ENCODE results near the gene CLK4.

CLK4 gene

DNA sequence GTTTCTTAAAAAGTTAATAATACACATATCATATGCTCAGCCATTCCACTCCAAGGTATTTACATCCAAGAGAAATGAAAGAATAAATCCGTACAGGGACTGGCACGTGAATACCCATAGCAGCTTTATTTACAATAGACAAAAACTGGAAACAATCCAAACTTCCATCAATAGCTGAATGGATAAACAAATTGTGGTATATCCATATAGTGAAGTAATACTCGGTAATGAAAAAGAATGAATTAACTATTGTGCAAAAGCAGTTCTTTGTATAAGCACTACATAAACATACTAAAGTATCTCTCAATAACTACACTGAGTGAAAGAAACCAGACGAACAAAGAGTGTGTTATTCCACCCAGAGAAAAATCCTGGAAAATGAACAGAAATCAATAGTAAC lies 54.2 kb downstream of the CLK4 start:
- H3K4me3 ChIP-seq (ENCODE audit: low read depth, low read length) = no peak overlapping the region
- no peak for TF ChIP-seq CTCF (IDR thresholded peaks at IDR 0.05; ENCODE audit: low read depth, low read length, missing control alignments)
- no peak for DNase-seq (ENCODE audit: low read depth)

GRCh38 chr5:178569485-178569884 lies 57.4 kb downstream of the CLK4 start:
- H3K4me3 ChIP-seq (ENCODE audit: low read depth, low read length) = no peak overlapping the region
- no peak for DNase-seq (ENCODE audit: low read depth)
- no peak for TF ChIP-seq CTCF (IDR thresholded peaks at IDR 0.05; ENCODE audit: low read depth, low read length, missing control alignments)

DNA sequence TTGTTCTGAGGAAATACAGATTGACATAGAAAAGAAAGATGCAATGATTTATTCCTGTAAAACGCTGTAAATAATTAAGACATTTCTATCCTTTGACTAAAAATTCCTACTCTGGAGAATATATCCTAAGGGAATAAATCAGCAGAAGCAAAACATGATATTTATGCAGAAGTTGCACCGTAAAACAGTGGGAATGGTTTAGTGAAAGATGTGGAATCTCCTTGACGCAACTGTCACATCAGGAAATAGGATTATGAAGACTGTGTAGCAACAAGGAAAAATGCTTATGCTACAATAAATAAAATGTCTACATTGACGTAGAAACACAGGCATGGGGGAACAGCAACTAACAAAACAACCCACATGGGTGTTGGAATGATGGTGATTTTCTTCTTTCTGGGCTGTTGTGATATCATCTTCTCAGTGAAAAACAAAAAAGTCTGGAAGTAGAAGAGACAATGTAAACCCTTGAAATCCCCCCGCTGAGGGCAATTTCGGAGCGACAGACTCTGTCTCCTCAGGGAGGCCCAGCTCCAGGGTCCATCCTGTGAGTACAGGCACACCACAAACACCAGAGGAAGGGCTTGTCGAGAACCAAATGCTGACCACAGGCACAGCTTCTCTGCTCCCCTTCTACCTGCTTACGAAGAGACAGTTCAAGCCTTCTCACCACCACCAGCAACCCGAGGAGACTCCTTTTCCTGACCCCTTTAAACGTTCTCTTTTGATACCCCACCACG lies 61.9 kb downstream of the CLK4 start:
- TF ChIP-seq CTCF (IDR thresholded peaks at IDR 0.05; ENCODE audit: low read depth, low read length, missing control alignments) = no peak
- DNase-seq (ENCODE audit: low read depth) = no peak
- H3K4me3 ChIP-seq (ENCODE audit: low read depth, low read length) = no peak overlapping the region

GRCh38 chr5:178564397-178564796 lies 62.5 kb downstream of the CLK4 start:
- no peak overlapping the region for H3K4me3 ChIP-seq (ENCODE audit: low read depth, low read length)
- no peak for DNase-seq (ENCODE audit: low read depth)
- no peak for TF ChIP-seq CTCF (IDR thresholded peaks at IDR 0.05; ENCODE audit: low read depth, low read length, missing control alignments)

DNA sequence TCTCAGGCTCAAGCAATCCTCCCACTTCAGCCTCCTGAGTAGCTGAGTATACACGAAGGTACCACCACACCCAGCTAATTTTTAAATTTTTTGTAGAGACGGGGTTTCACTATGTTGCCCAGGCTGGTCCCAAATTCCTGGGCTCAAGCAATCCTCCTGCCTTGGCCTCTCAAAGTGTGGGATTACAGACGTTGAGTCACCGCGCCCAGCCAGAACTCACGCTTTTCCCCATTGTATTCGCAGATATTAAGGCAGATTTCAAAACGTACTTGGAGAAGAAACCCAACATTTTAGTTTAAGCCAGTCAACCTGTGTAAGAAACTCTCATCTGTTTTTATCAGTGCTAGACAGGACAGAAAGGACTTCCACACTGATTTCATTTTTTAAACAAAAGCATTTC lies 63.2 kb downstream of the CLK4 start:
- TF ChIP-seq CTCF (IDR thresholded peaks at IDR 0.05; ENCODE audit: low read depth, low read length, missing control alignments) = no peak
- DNase-seq (ENCODE audit: low read depth) = no peak
- no peak overlapping the region for H3K4me3 ChIP-seq (ENCODE audit: low read depth, low read length)

- no peak for DNase-seq (ENCODE audit: low read depth)
- no peak for TF ChIP-seq CTCF (IDR thresholded peaks at IDR 0.05; ENCODE audit: low read depth, low read length, missing control alignments)
- H3K4me3 ChIP-seq (ENCODE audit: low read depth, low read length) = no peak overlapping the region
Observed at GRCh38 chr5:178561746-178562264, 65.0 kb downstream of the CLK4 start.

DNA sequence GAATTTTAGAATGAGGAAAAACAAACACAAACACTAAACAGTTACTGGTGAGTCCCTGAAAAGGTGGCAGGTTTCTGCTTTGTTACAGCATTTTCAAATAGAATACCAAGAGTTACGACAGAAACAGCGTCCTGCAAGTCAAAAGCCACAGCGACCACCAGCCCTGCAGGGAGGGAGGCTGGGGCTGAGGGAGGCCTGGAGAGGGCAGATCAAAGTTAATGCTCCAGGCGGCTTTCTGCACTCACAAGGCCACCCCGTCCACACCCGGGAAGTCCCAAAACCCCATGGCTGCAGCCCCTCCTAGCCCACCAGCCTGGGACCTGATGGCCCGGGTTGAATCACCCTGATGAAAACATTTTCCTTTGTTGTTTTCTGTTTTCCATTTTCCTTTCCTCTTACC lies 65.9 kb downstream of the CLK4 start:
- no peak for TF ChIP-seq CTCF (IDR thresholded peaks at IDR 0.05; ENCODE audit: low read depth, low read length, missing control alignments)
- no peak overlapping the region for H3K4me3 ChIP-seq (ENCODE audit: low read depth, low read length)
- no peak for DNase-seq (ENCODE audit: low read depth)
